Colon (tissue), 2 donors: ENCODE data around the gene UFC1.

ENCODE experiments used
- FAIRE-seq: peaks from 2 replicates; lab custom pipeline; 2012; peaks lifted over from hg19 to GRCh38; lab: Jason Lieb, UNC
- donor health status: control.
- donor health status: control.

Gene UFC1

DNA sequence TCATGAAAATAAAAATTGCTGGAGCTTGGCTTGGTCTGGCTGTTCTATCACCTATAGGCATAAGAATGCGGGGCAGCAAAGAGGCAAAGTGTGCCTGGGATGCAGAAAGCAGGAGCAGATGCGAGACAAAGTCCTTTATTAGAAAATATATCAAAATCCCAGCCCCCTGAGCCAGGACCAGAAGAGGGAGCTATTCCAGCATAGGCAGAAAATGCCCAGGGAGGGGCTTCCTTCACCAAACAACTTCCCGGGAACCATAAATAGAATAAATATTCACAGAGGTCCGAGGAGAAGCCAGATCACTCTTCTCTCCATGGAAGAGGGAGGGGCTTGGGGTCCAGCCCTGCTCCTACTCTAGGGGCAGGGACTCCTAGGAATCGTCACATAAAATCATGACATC lies 17.4 kb downstream of the UFC1 start:
- no peak for FAIRE-seq

DNA sequence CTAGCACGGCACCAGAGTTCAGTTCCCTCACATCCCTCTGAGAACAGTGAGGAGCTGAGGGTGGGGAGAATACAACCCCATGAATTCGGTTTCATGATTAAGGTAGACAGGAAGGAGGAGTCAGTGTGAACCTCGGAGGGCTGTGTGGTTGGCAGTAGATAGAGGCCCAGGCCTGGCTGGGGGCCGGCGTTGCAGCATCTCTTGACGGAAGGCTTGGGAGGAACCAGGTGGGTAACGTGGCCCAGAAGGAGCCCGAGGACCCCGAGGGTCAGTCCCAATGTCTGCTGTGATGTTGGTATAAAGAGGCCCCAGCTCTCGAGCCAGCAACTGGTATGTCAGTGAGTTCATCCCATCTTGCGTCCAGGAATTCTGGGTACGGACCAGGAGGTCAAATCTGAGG lies 17.9 kb downstream of the UFC1 start:
- no peak for FAIRE-seq

DNA sequence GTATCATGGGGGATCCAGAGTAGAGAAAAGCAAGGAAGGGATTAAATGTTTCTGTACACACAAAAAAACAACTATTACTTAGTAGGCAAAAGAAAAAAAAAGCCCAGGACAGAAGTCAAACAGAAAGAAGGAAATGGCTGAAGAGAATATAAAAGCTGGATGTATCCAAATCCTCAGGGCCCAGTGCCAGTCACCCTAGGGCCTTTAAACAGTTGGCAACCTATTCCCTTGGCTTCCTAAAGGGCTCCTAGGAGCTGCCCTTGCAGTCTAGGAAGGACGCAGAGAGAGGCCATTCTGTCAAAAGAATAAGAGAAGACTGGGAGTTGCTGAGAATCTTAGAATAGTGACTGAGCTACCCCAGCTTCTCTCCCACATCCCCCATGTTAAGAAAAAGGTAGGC lies 18.6 kb downstream of the UFC1 start:
- FAIRE-seq: no peak

GRCh38 chr1:161172776-161173376 lies 19.1 kb downstream of the UFC1 start:
- no peak for FAIRE-seq

DNA sequence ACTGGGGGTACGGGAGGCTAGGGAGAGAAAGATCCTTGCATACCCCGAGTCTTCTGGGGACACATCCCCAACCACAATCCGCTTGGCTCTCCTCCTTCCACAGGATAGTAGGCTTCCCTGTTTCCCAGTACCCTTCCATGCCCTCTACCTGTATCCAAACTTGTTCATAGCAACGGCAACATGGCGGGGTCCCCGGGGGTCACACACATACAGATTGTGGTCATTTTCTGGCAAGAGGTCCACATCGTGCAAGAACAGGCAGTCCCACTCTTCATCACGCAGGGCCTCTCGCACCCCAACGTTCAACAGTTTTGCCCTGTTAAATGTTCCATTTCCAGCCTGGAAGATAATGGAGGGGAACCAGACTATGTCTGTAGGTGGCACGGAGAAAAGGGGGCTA lies 19.9 kb downstream of the UFC1 start:
- no peak for FAIRE-seq

- no peak for FAIRE-seq
Observed at GRCh38 chr1:161174911-161175310, 21.1 kb downstream of the UFC1 start.

DNA sequence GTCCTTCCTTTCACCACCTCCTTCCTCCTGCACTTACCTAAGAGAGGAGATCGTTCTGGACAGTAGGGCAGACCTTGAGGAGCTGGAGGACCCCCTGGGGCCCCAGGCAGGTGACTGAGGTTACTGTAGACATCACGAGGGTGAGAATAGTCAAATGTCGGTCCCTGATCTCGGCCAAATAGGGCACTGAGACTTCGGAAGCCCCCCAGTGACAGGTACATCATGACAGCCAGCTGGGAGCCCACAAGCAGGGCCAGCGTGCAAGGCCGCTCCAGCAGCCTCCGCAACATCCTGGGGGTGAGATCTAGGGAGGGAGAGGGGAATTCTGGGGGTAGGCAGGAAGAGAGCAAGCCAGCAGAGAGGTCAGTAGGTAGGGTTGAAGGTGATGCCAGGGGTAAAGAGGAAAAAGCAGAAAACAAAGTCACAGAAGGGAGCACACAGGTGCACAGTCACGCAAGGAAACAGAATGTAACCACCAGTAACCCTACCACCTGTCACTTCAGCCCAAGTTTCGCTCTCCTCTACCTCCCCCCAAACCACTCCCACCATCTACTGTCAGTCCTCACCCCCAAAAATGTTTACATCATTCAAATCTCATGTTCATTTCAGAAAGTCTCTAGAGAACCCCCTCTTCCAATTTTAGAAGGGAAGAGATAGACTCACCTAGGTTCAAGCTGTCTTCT lies 22.1 kb downstream of the UFC1 start:
- FAIRE-seq: no peak

DNA sequence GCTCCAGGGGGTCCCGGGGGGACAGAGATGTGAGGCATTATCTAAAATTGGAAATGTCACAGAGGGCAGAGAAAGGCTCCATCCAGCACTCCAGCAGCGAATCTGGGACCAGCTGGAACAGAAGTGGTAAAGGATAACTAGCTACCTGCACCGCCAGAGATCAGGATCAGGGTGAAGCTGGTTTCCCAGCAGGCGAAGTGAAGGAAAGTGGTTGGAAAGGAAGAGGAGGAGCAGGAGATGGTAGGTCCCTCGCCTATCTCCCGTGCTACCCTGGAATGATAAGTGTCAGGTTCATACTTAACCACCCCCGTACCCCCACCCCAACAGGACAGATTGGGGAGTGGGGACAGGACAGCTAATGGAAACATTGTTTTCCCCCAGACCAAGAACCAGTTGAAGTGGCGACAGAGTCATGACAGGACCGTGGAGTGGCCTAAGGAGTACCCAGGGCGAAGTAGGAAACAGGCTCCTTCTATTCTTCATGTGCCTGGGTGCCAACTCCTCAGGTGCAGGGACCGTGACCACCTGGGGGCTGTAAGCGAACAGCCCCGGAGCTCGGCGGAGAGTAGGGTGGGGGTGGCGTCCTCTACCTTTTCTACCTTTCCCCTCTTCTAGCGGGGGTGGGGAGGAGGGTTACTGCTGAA lies 22.8 kb downstream of the UFC1 start:
- no peak for FAIRE-seq

DNA sequence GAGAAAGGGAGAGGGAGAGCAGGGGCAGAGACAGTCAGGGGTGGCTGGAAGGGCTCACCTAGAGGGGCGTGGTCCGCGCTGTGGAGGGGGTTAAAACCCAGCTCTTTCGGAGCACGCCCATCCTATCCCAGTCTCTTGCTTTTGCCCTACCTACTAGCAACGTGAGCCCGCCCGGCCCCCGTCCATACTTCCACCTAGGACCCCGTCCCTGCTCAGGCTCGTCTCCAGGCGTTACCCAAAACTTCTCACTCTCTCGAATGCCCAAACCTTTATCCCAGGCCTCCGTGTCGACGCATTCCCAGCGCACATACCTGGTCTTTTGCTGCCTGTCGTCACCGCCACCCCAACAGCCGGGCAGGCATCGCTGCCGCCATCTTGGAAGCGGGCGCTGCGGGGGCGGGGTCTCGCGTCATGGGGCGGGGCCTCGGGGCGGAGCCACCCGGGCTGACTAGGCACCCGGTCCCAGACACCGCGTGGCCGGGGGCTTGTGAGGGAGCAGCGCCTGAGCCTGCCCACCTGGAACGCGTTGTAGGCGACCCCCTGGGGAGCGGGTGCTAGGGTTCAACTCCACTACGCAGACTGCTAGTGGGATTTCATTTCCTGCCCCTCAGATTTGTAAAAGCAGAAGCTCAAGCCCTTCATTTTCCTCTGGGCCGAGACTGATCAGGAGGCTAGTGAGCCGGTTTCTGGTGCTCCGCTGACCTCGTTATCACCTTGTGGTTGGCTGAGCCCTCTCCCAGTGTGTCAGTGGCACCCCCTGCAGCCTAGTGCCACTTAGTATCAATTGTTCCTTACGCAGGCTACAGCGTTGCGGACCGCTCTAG lies 23.5 kb downstream of the UFC1 start, which contains the start of gene B4GALT3:
TSS of gene B4GALT3 (minus strand) at position 396 of the 824 bp plus-strand sequence. CDS start 1,447 bp downstream, outside the sequence.
- no peak for FAIRE-seq

GRCh38 chr1:161177936-161178244 lies 24.1 kb downstream of the UFC1 start:
- FAIRE-seq: no peak

- FAIRE-seq: no peak
Observed at GRCh38 chr1:161179698-161180097, 25.9 kb downstream of the UFC1 start.

GRCh38 chr1:161180639-161181038 lies 26.9 kb downstream of the UFC1 start:
- no peak for FAIRE-seq

DNA sequence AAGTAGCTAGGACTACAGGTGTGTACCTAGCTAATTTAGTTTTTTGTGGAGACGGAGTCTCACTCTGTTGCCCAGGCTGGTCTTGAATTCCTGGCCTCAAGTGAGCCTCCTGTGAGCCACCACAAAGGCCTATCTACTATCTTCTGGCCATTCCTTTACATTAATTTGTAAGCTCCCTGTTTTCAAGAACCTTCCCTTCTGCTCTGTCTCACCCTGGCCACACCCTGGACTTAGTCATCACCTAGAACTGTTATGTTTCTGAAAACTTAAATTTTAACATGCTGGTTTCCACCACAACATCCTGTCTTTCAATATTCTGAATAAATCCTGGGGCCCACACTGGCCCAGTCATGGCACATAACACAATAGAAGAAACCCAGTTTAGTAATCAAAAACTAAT lies 28.4 kb downstream of the UFC1 start:
- no peak for FAIRE-seq

- no peak for FAIRE-seq
Observed at GRCh38 chr1:161185282-161185682, 31.5 kb downstream of the UFC1 start.

DNA sequence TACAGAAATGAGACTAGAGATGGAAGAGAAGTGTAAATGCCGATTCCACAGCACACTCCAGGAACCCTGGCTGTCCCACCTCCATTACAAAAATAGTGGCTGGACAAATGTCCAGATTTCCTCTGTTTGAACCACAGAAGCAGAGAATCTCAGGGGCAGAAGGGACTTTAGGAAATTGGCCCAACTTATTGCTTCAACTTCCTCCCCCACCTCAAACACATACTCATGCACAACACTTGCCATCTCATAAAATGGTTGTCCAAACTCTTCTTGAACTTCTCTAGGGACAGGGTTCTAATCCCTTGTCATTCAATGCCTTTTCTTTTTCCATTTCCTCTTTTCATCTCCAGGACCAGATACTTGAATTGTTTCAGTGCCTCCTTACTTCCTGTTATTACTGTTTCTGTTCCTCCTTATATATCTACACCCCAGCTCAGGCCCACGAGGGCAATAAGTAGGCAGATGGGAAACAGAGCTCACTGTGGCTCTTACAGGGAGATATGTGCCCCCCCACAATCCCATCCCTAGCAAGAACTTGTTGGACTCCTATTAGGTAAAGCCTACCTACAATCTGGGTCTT lies 32.0 kb downstream of the UFC1 start:
- no peak for FAIRE-seq

GRCh38 chr1:161187311-161187710 lies 33.5 kb downstream of the UFC1 start:
- FAIRE-seq: no peak

- FAIRE-seq: no peak
Observed at GRCh38 chr1:161188381-161188780, 34.6 kb downstream of the UFC1 start.

DNA sequence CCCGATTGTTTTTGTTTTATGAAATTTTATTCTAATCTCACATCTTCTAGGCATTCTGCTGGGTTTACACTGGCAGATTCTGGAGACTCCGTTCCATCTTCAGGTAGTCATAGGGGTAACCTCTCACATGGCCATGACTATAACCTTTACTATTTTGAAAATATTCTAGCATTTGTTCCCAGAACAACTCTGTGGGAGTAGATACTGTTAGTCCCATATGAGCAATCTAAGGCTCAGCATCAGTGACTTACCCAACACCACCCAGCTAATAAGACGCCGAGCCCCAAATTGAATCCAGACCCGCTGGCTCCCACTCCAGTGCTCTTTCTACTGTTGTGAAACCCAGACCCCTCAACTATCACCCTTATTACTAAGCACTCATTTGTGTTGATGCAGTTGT lies 35.3 kb downstream of the UFC1 start:
- no peak for FAIRE-seq

DNA sequence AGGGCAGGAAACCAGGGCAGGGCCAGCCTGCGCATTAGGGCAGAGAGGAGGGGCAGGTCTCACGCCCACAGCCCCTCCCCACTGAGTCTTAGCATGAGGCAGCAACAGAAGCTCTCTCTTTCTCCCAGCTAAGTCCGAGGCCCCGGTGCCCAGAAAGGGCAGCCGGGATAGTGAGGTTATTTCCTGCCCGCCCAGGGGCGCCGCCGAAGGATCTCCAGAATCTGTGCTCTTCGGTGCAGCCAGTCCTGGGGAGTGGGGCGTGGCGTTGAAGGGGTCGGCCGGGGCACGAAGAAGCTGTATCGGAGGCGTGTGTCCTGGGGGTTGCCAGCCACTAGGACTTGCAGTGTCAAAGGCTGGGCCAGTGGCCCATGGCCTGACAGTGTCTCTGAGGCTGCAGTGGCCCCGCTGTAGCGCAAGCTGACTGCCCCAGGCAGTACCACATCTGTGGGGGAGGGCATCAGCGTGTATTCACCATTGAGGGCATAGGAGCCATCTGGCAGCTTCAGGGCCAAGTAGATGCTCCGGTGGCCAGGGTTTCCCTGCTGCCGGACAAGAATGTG lies 37.3 kb downstream of the UFC1 start:
- no peak for FAIRE-seq

DNA sequence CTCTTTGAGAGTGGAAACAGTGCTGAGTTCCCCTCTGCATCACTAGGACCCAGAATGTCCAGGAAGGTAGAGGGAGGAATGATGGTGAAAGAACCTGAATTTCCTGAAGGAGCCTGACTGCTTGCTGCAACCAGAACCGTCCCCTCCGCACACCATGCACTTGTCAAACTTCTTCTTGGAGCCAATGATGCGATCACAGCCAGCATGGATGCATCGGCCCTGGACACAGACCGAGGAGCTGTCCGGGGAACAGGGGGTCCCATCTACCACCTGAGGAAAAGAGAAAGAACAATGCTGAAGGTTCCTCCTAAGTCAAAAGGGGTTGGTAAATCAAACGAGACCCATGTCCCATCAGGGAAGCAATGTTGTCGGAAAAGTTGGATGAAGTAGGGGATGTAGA lies 38.2 kb downstream of the UFC1 start:
- FAIRE-seq: no peak

GRCh38 chr1:161192476-161193465 lies 39.0 kb downstream of the UFC1 start:
- no peak for FAIRE-seq
